Hematopoietic multipotent progenitor cell treated with erythropoietin and hydrocortisone succinate and interleukin-3 and kit ligand, for 8 days (in vitro differentiated cells): Measurements from ENCODE around the gene TMEM184A.
"Not testable (repeated sequence)": the region's sequence is repeated elsewhere in the genome, so short reads cannot be mapped to it uniquely, and the experiment has no call there.

Source experiments
- DNase-seq: peaks from one replicate; pipeline ENCODE4 v3.0.0-alpha.2; 2015

Gene TMEM184A

GRCh38 chr7:1588978-1589377, 33.0 kb upstream of the TMEM184A start:
- no peak for DNase-seq

GRCh38 chr7:1587738-1588137, 31.7 kb upstream of the TMEM184A start:
- no peak for DNase-seq

GRCh38 chr7:1586827-1587705, 31.1 kb upstream of the TMEM184A start:
- DNase-seq, result no peak

- no peak for DNase-seq
These were observed 30.3 kb upstream of the TMEM184A start for GRCh38 chr7:1586126-1586826.

- no peak for DNase-seq
These were observed 29.4 kb upstream of the TMEM184A start for GRCh38 chr7:1585142-1585981.

- no peak for DNase-seq
These were observed 28.7 kb upstream of the TMEM184A start for GRCh38 chr7:1584700-1585099.

- not testable (repeated sequence) for DNase-seq
These were observed 27.4 kb upstream of the TMEM184A start for GRCh38 chr7:1583241-1583930.

- DNase-seq, result no peak
These were observed 24.5 kb upstream of the TMEM184A start for GRCh38 chr7:1580422-1581030.

- DNase-seq, result peak; percentile 57
These were observed 23.7 kb upstream of the TMEM184A start for GRCh38 chr7:1579481-1580421.

GRCh38 chr7:1578513-1578912, 22.5 kb upstream of the TMEM184A start:
- no peak for DNase-seq

GRCh38 chr7:1576521-1577253, 20.7 kb upstream of the TMEM184A start:
- no peak for DNase-seq

- DNase-seq, result no peak
These were observed 19.8 kb upstream of the TMEM184A start for GRCh38 chr7:1575809-1576208.

GRCh38 chr7:1572111-1572822, 16.3 kb upstream of the TMEM184A start:
- DNase-seq, result no peak

- DNase-seq, result peak; percentile 90
These were observed 14.0 kb upstream of the TMEM184A start, which contains the start of gene PSMG3 for GRCh38 chr7:1569833-1570632. Gene PSMG3 (minus strand): TSS chr7:1570032. CDS start chr7:1569339, 693 bp downstream.

GRCh38 chr7:1569440-1569832, 13.4 kb upstream of the TMEM184A start:
- no peak for DNase-seq

GRCh38 chr7:1569016-1569415, 13.0 kb upstream of the TMEM184A start:
- peak; percentile 44 for DNase-seq

GRCh38 chr7:1567896-1568510, 12.0 kb upstream of the TMEM184A start:
- DNase-seq, result no peak
